Endometrial microvascular endothelial cells (primary cell): ENCODE results near the gene COL11A2. TPM values are rescaled to one million over a fixed set of nuclear protein-coding genes. Genes with fewer than 3 reads are reported as not detected.

Experiments used
- in situ Hi-C: cut with HindIII; loops from 2 replicates; pipeline ENCODE4 v1.10.0; 2017; ENCODE audit warnings: low sequenced_read_pairs, low pct_unique_long_range_greater_than_20kb; ENCODE audit errors: inconsistent ontology term
- total RNA-seq: library from RNA; depleted of rRNA; stranded (reverse); fragments of >200 nt; gene quantifications from one replicate; pipeline ENCODE4 v1.2.3, GENCODE V29; 2015; ENCODE audit errors: inconsistent ontology term

COL11A2 gene
- total RNA-seq, 1 donor from 2014 or later, result not detected

DNA sequence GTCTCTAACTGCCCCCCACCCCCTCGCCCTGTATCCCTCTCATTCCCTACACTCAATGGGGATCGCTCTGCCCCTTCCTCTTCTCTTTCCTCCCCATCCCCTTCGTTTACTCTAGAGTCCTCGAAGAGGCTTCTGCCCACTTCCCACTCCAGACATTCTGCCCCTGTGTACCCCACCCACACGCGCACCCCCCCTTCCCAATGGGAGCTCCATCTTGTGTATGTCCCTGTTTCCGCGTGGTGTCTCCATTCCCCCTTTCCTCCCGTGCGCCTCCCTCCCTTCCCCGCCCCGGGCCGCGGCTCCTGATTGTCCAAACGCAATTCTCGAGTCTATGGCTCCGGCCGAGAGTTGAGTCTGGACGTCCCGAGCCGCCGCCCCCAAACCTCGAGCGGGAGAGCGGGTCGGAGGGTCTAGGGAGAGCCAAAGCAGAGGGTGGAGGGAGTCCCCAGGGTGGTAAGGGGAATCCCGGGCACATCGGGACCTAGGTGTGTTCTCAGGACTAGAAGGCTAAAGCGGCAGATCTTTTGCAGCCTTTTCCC, 15.4 kb upstream of the COL11A2 start:
- in situ Hi-C loops, result no loop called here

DNA sequence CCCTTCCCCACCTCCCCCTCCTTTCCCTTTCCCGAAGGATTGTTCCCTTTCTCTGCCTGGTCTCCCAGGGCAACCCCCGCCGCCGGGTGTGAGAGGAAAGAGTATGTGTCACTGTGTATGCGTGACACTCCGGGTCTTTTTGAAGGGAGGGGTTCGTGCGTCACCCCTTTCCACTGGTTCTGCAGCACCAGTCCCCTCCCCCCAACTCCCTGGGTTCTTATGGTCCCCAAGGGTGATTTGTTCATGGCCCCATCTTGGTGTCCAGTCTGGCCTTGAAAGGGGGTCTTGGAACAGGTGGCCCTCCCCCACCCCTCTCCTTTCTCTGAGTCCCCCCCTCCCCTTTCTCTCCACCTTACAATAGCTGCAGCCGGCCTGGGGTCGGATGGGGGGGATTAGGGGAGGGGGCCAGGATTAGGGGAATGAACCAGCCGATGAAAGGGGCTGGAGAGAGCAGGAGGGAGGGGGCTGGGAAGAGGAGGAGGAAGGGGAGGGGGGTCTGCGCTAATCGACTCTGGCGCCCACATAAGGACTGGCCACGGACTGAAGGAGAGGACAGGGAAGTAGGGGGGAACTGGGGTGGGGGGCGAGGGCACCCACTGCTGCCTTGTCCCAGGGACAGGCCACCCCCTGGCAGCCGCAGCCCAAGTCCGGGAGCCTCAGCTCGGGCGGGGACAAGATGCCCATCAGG, 14.7 kb upstream of the COL11A2 start:
- in situ Hi-C loops, result no loop called here

DNA sequence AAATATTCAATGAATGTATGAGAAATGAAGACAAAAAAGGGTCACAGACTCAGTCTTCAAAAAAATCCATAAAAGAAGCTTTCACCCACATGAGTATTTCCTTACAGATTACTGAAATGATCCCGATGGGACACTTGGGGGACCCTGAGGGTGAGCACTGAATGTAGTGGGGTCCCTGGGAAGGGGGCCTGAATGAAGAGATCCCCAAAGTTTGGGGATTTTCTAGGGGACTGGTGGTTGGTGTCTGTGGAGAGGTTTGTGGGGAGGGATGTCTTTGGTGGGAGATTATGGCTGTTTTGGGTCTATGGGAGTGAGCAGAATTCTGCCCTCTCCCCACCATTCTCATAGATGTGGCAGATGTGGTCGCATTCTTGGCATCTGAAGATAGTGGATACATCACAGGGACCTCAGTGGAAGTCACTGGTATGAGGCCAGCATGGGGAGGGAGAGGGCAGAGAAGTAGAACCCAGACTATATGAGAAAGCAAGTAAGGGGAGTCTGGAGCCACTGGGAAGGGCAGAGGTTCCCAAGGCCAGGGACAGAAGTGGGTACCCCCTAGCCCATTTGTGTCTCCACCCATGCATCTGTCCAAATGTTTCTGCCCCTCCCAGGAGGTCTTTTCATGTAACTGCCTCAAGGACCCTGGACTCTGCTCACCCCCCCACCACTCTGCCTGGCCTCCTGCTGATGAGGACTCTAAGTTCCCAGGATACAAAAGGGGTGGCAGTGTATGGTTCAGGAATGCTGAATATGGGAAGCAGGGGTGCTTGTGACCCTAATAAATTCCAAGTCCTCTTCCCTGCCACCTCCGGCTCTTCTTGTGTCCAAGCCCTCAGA, 14.0 kb upstream of the COL11A2 start:
- in situ Hi-C loops, result no loop called here

DNA sequence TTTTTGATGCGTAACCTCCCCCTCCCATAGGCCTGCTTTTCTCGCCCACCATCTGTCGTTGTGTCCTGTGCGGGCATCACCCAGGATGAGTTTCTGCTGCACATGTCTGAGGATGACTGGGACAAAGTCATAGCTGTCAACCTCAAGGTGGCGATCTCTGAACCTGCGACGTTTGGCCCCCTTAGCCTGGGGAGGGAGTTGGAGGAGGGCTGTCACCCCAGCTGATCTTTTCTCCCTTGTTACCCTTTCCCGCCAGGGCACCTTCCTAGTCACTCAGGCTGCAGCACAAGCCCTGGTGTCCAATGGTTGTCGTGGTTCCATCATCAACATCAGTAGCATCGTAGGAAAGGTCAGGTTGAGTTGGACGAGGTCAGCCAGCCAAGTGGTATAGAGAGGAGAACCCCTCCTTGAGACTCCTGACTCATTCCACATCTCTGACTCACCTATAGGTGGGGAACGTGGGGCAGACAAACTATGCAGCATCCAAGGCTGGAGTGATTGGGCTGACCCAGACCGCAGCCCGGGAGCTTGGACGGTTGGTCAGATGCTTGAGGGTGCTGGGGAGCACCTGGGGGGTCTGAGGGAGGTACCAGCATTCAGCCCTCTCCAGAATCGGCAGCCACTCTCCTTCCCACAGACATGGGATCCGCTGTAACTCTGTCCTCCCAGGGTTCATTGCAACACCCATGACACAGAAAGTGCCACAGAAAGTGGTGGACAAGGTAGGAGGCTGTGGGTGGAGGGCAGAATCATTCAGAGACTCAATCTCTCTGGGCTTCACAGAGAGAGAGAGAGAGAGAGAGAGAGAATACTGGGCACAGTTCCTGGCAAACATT, 13.1 kb upstream of the COL11A2 start:
- in situ Hi-C loops, result no loop called here

DNA sequence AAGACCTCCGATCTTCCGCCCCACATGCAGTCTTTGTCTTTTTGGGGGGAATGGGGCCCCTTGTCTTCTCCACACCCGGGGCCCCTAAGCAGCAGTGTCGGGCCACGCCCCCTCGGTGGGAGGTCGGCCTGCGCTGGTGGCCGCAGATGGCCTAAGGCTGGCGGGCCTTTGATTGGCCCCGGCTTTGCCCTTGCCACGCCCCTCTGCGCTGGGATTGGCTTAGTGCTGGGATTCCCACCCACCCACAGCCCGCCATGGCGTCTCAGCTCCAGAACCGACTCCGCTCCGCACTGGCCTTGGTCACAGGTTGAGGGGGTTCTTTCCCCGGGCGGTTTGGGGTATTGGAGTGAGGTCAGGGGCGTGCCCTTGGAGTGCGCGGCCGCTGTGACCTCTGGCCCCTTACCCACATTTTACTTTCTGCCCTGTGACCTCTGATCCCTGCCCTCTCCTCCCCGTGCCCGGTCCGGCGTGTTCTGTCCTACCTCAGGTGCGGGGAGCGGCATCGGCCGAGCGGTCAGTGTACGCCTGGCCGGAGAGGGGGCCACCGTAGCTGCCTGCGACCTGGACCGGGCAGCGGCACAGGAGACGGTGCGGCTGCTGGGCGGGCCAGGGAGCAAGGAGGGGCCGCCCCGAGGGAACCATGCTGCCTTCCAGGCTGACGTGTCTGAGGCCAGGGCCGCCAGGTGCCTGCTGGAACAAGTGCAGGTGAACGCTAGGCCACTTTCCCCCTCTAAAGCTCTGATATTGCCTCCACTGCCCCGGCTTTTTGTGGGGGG, 12.3 kb upstream of the COL11A2 start, which contains the start of gene HSD17B8:
Gene HSD17B8 (plus strand): TSS at position 241 of the 776 bp plus-strand sequence. CDS start 14 bp downstream, at position 255.
- in situ Hi-C loops, result no loop called here

DNA sequence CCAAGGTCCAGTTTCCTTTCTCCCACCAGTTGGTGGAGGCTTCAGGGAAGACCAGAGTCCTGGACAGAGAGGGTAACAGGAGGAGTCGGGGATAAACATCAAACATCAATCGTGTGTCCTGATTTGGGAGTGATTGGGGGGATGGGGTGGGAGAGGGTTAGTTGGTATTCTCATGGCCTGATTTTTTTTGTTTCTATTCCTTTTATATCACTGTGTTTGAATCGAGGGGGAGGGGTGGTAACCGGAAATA, 11.8 kb upstream of the COL11A2 start:
- in situ Hi-C loops, result no loop called here

DNA sequence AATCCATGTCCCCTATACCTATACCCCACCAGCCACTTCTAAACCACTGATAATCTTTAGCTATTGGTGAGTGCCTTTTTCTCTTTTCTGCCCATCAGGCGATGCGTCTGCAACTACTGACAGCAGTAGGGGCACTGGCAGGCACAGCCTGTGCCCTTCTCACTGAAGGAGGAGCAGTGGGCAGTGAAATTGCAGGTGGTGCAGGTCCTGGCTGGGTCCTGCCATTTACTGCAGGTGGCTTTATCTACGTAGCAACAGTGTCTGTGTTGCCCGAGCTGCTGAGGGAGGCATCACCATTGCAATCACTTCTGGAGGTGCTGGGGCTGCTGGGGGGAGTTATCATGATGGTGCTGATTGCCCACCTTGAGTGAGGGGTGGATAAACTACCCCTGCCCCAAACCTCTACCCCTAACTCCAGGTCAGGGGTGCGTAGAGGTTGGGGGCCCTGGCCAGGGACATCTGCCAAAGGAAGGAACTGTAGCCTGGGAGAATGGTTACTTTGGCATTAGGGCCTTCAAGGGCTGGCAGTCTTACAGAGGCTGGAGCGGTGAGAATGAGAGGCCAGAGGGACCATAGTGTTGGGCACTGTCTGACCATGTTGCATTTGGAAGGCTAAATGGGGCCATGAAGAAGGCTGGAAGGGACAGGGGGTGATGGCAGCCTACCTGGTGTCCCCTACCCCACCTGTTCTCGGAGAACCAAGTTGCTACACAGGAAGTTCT, 11.3 kb upstream of the COL11A2 start:
- in situ Hi-C loops, result no loop called here

DNA sequence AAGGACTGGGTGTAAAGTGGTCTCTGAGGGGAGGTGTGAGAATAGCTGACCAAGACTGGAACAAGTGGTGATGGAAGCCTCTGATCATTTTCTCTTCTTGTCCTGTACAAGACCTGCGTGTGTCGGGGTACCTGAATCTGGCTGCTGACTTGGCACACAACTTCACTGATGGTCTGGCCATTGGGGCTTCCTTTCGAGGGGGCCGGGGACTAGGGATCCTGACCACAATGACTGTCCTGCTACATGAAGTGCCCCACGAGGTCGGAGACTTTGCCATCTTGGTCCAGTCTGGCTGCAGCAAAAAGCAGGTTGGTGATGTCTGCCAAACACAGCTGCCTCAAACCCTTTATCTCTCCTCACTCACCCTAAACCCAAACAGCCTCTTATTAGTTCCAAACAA, 10.5 kb upstream of the COL11A2 start:
- in situ Hi-C loops, result no loop called here

DNA sequence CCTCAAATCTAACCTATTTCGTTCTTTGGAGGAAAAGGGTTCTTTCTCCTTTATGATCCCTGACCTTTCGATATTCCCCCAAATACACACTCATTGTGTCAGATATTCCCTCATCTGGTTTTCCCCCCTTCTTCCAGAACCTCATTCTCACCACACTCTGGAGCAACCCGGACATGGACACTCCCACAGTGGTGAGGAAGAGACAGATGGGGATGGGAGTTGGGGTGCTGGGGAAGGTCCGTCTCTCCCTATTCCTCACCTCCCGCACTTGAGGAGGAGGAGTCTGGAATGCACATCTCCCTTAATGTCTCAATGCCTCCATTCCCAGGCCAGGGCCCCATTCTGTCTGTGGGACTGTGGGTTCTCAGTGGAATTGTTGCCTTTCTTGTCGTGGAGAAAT, 9.7 kb upstream of the COL11A2 start:
- in situ Hi-C loops, result no loop called here

DNA sequence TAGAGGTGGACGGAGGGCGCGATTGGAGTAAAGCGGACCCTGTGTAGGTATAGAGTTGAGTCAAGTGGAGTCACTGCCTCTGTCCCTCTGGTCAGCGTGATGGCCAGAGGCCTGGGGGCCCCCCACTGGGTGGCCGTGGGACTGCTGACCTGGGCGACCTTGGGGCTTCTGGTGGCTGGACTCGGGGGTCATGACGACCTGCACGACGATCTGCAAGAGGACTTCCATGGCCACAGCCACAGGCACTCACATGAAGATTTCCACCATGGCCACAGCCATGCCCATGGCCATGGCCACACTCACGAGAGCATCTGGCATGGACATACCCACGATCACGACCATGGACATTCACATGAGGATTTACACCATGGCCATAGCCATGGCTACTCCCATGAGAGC, 8.9 kb upstream of the COL11A2 start:
- in situ Hi-C loops, result no loop called here

DNA sequence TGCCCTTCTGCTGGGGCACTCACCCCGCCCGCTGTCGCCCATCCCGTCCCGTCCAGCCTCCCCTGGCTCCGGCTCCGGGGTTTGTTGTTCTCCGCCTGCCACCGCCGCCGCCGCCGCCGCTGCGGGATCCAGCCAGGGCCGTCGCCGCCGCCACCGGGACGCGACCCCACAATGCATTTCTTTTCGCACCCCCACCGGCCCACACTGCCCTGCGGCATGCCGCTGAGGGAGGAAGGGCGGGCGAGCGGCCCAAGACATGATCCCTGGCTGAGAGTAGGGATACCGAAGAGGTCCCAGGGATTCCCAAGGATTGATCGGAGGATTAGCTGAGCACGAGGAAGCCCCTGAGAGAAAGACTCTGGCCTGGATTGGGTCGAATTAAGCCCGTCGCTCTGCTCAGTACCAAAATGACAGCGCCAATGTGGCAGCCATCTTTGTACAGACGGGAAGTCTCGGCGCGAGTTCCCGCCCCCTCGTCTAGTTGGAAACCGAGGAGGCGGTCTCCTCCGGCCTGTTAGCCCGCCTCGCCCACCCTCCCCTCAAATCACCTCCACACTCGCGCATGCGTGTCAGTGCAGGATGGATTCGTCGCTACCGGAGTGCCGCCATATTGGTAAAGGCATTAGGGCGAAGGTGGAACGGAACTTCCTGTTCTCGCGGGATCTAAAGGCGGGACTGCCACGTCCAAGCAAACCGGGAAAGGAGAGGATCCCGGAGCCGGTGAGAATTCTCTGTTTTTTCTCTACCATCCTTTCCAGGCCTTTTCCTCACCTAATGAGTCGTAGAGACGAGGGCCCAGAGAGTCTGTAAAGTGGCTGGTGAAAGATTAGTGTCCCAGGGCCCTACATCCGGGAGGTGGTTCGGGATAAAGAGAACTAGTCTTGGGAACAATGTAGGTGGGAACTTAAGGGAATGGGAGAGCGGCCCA, 8.2 kb upstream of the COL11A2 start, which contains the start of the genes RXRB and SLC39A7:
Gene RXRB (minus strand): TSS at position 447 of the 928 bp plus-strand sequence. CDS start 189 bp downstream, at position 258.
Gene SLC39A7 (plus strand): TSS at position 649 of the 928 bp plus-strand sequence. CDS start 379 bp downstream, outside the sequence.
- in situ Hi-C loops, result no loop called here

DNA sequence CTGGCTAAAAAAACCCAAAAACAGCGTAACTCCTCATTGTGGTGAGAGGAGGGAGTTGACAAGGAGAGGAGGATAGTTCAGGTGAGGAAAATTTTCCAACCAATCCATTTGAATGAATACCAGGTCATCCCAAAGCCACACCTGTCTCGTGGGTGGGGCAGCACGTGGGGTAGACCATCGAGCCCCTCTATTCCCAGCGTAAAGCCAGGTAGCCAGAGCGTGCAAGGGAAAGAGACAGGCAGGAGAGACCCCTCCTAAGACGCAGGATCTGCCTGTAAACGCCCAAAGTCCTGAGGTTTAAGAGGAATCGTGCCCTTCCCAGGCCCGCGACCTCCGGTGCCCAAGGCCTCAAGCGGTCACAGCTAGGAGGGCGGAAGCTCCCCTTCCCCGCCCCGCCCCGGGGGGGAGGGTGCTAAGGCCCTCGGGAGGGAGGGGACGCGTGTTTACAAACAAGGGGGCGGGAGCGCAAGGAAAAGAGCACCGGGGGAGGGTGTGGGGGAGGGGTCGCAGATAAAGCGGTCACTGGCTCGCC, 7.5 kb upstream of the COL11A2 start:
- in situ Hi-C loops, result no loop called here

DNA sequence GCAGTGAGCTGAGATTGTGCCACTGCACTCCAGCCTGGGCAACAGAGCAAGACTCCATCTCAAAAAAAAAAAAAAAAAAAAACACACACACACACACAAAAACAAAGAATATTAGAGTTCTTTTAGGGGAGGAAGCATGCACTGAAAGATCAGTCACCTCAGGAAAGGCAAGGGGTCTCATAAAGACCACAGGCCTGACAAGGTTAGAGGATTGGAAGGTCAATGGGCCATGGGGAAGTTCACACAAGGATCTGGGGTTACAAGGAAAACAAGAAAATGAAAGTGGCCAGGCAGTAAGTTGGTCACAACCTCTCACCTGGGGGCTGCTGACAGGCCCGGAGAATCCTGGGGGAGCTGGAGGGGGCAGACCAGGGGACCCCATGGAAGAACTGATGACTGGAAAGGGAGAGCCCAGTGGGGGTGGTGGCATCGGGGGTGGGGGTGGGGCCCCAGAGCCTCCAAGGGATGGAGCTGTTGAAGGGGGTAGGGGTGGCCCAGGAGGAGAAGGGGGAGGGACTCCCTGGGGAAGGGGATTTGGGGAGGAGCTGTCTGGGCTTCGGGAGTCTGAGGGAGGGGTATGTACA, 6.7 kb upstream of the COL11A2 start:
- in situ Hi-C loops, result no loop called here

DNA sequence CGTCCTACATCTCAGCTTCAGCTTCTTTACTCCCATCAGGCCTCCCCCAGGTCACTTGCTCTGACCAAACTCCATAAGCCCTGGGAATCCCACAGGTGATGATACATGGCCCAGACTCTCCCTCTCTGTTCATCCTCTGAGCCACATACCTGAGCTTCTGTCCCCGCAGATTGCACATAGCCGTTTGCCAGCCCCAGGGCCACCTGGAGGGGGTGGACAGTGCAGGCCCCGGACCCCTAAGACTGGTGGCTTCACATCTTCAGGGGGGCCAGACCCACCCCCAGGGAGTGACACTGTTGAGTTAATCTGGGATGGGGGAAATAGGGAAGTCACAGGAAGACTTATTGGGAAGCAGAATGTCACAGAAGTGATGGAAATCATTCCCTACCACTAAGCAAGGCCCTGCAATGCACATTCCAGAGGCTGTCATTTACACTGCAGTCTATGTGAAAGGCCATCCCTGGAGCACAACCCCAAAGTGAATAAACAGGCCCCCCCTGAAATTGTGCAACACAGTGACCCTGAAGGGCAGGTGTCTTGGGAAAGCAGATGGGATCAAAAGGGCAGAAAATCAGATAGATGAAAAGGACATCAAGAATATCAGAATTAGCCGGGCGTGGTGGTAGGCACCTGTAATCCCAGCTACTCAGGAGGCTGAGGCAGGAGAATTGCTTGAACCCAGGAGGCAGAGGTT, 6.0 kb upstream of the COL11A2 start:
- in situ Hi-C loops, result no loop called here

DNA sequence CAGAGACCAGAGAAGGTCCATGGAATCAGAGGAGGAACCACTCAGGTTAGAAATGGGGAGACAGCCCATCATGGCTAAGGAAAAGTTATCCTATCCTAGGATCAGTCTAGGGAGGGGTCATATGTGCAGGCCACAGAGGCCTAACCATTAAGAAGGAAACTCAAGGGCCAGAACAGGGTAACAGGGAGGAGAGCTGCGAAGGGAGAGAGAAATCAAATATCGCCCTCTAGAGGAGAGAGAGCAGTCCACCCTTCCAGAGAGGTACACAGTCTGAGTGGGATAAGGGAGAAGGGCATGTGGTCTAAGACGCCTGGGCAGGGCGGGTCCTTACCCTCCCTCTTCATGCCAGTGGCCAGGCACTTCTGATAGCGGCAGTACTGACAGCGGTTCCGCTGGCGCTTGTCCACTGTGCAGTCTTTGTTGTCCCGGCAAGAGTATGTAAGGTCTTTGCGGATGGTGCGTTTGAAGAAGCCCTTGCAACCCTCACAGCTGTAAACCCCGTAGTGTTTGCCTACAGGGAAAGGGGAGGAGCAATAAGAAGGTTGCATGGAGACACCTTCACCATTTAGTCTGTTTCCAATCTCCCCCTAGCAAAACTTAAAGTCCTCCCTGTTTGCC, 5.3 kb upstream of the COL11A2 start:
- in situ Hi-C loops, result no loop called here
